Liver (tissue), 9 donors: Measurements from ENCODE around the gene NAT9. TPM values are rescaled to one million over a fixed set of nuclear protein-coding genes. Genes with fewer than 3 reads are reported as not detected.

Experiments
- DNase-seq: peaks from one replicate; pipeline ENCODE4 v3.0.0-alpha.2; 2017; ENCODE audit warnings: low spot score
- H3K27ac ChIP-seq, 2 donors: one replicate each; pipeline ENCODE4 v1.7.0; 2013; ENCODE audit warnings: inconsistent platforms in 2 of 2, low read length in 2 of 2, control low read depth in 1 of 2, low read depth in 1 of 2, mild to moderate bottlenecking in 1 of 2
- H3K27me3 ChIP-seq, 4 donors: one replicate each; pipeline versions ENCODE4 v1.6.1 to v1.7.0; 2013; ENCODE audit warnings: low read length in 3 of 4, inconsistent platforms in 1 of 4, mild to moderate bottlenecking in 1 of 4, moderate library complexity in 1 of 4; ENCODE audit not compliant: control insufficient read depth in 4 of 4, insufficient read depth in 4 of 4
- H3K36me3 ChIP-seq, 4 donors: one replicate each; pipeline versions ENCODE4 v1.6.1 to v1.7.0; 2013; ENCODE audit warnings: low read length in 3 of 4, mild to moderate bottlenecking in 3 of 4, low read depth in 1 of 4, moderate library complexity in 1 of 4; ENCODE audit not compliant: control insufficient read depth in 4 of 4, insufficient read depth in 3 of 4
- H3K4me1 ChIP-seq, 4 donors: one replicate each; pipeline versions ENCODE4 v1.6.1 to v1.7.0; 2013; ENCODE audit warnings: low read length in 3 of 4, mild to moderate bottlenecking in 3 of 4, moderate library complexity in 1 of 4; ENCODE audit not compliant: control insufficient read depth in 4 of 4, insufficient read depth in 4 of 4
- H3K4me3 ChIP-seq, 3 donors: one replicate each; pipeline versions ENCODE4 v1.6.1 to v1.7.0; 2013; ENCODE audit warnings: low read length in 3 of 3, control low read depth in 1 of 3, low read depth in 1 of 3, mild to moderate bottlenecking in 1 of 3
- H3K9ac ChIP-seq, 2 donors: one replicate each; pipeline ENCODE4 v1.7.0; 2013; ENCODE audit warnings: low read length in 2 of 2, mild to moderate bottlenecking in 2 of 2, moderate library complexity in 2 of 2, control low read depth in 1 of 2, low read depth in 1 of 2
- H3K9me3 ChIP-seq, 4 donors: one replicate each; pipeline versions ENCODE4 v1.6.1 to v1.7.0; 2013; ENCODE audit warnings: low read length in 3 of 4; ENCODE audit not compliant: control insufficient read depth in 4 of 4
- ATF3 ChIP-seq: IDR thresholded peaks from 2 replicates; pipeline ENCODE4 v1.6.1; 2016; ENCODE audit warnings: antibody characterized with exemption
- CTCF ChIP-seq: fragments of 150-350 bp; IDR thresholded peaks from 2 replicates; pipeline ENCODE4 v1.5.1; 2017; ENCODE audit warnings: improper control_type of control experiment, low read depth, low read length; ENCODE audit not compliant: missing input control
- EGR1 ChIP-seq, 2 donors: IDR thresholded peaks; 2 replicates each; pipeline ENCODE4 v1.6.1; 2016 to 2018; ENCODE audit warnings: antibody characterized with exemption in 2 of 2, low read depth in 2 of 2
- FOXA1 ChIP-seq: IDR thresholded peaks from 2 replicates; pipeline ENCODE4 v1.6.1; 2016; ENCODE audit warnings: antibody characterized with exemption
- FOXA2 ChIP-seq: IDR thresholded peaks from 2 replicates; pipeline ENCODE4 v1.6.1; 2016; ENCODE audit warnings: antibody characterized with exemption
- GABPA ChIP-seq, 2 donors: IDR thresholded peaks in 1 of 2; conservative IDR thresholded peaks in 1 of 2; 2 replicates each; pipeline ENCODE4 v1.6.1; 2016; ENCODE audit warnings: antibody characterized with exemption in 2 of 2, mild to moderate bottlenecking in 1 of 2, moderate library complexity in 1 of 2
- HNF4A ChIP-seq, 2 donors: conservative IDR thresholded peaks; 2 replicates each; pipeline ENCODE4 v1.6.1; 2016; ENCODE audit warnings: antibody characterized with exemption in 2 of 2, mild to moderate bottlenecking in 2 of 2
- HNF4G ChIP-seq: IDR thresholded peaks from 2 replicates; pipeline ENCODE4 v1.6.1; 2016; ENCODE audit warnings: antibody characterized with exemption
- JUND ChIP-seq, 2 donors: IDR thresholded peaks; 2 replicates each; pipeline ENCODE4 v1.6.1; 2016; ENCODE audit warnings: antibody characterized with exemption in 2 of 2
- MAX ChIP-seq: IDR thresholded peaks from 2 replicates; pipeline ENCODE4 v1.6.1; 2016; ENCODE audit warnings: antibody characterized with exemption
- NR2F2 ChIP-seq: IDR thresholded peaks from 2 replicates; pipeline ENCODE4 v1.6.1; 2016; ENCODE audit warnings: antibody characterized with exemption
- RAD21 ChIP-seq, 2 donors: IDR thresholded peaks; 2 replicates each; pipeline ENCODE4 v1.6.1; 2016; ENCODE audit warnings: antibody characterized with exemption in 2 of 2, mild to moderate bottlenecking in 2 of 2
- RXRA ChIP-seq, 2 donors: IDR thresholded peaks; 2 replicates each; pipeline ENCODE4 v1.6.1; 2017 to 2018; ENCODE audit warnings: antibody characterized with exemption in 2 of 2, mild to moderate bottlenecking in 1 of 2
- SP1 ChIP-seq: IDR thresholded peaks from 2 replicates; pipeline ENCODE4 v1.6.1; 2018; ENCODE audit warnings: antibody characterized with exemption, mild to moderate bottlenecking
- TAF1 ChIP-seq: conservative IDR thresholded peaks from 2 replicates; pipeline ENCODE4 v1.6.1; 2016; ENCODE audit warnings: antibody characterized with exemption, mild to moderate bottlenecking
- WGBS: extraction: QIAGEN DNeasy Blood & Tissue Kit; methylation state at CpG from one replicate; pipeline ENCODE4 v1.1.7; 2013; 5-methylcytosine and 5-hydroxymethylcytosine counted together
- polyA plus RNA-seq, 2 donors: library from polyadenylated mRNA; stranded (reverse) in 1 of 2; unstranded in 1 of 2; fragments of 200-250 nt in 1 of 2; fragments of >200 nt in 1 of 2; fragmentation: Nextera tagmentation in 1 of 2; extraction: Ambion mirVana in 1 of 2; gene quantifications; one replicate each; pipeline versions ENCODE4 v1.2.1 to v1.2.3, GENCODE V29; 2013 to 2015
- total RNA-seq, 2 donors: library from RNA; depleted of rRNA; stranded (reverse); fragments of >200 nt; gene quantifications; one replicate each; pipeline ENCODE4 v1.2.3, GENCODE V29; 2014
- TF ChIP-seq, protein P1 (sequence below): IDR thresholded peaks from 2 replicates; pipeline ENCODE4 v1.6.1; 2016; ENCODE audit warnings: antibody characterized with exemption, mild to moderate bottlenecking
- TF ChIP-seq, protein P2 (sequence below): IDR thresholded peaks from 2 replicates; pipeline ENCODE4 v1.6.1; 2016; ENCODE audit warnings: antibody characterized with exemption
- donor health status: healthy.
- donor health status: healthy.
- donor health status: healthy.
- donor health status: healthy.
- donor health status: healthy.

Gene NAT9
- total and polyA plus RNA-seq, 4 donors: 8.1 to 25.5 (median 17.1) TPM

DNA sequence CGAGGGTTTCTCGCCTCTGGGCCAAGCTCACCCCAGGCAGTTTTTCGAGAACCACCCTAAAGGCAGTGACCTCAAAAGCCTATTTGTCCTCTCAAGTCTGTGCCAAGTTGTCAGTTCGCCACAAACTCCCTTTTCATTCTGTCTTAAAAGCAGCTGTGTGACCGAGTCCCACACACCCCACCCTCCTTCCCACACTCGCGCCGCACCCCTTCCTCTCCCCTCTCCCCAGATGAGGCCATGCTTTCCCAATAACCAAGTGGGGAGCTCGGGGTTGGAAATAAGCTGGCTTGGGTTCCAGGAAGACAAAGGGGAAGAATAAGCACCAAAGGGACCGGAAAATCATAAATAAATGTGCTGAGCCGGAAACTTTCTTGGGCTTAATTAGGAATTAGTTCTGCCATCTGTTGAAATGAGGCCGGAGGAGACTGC, 46.8 kb upstream of the NAT9 start:
- 84% methylated on average over 12 of the region's 12 CpGs for WGBS
- DNase-seq: no peak
- no peak overlapping the region for H3K9ac ChIP-seq
- no peaks in the 10 kb centered on the region for H3K27me3 ChIP-seq
- no peaks in the 10 kb centered on the region for H3K9me3 ChIP-seq
- no peak overlapping the region for H3K27ac ChIP-seq
- H3K4me1 ChIP-seq: no peaks in the 10 kb centered on the region
- TF ChIP-seq CTCF (no peak), ATF3 (no peak), JUND (IDR thresholded peaks at IDR 0.05) (no peak), RXRA (IDR thresholded peaks at IDR 0.05) (no peak), SP1 (no peak), EGR1 (IDR thresholded peaks at IDR 0.05; ENCODE audit: low read depth in 2 of 2) (no peak), HNF4A (conservative IDR thresholded peaks at IDR 0.05) (no peak), TAF1 (no peak), MAX (no peak), FOXA1 (no peak), HNF4G (no peak), RAD21 (IDR thresholded peaks at IDR 0.05) (no peak), NR2F2 (no peak), GABPA (IDR thresholded peaks at IDR 0.05 in 1 of 2, conservative IDR thresholded peaks at IDR 0.05 in 1 of 2) (no peak), FOXA2 (no peak)
- TF ChIP-seq, protein P1, sequence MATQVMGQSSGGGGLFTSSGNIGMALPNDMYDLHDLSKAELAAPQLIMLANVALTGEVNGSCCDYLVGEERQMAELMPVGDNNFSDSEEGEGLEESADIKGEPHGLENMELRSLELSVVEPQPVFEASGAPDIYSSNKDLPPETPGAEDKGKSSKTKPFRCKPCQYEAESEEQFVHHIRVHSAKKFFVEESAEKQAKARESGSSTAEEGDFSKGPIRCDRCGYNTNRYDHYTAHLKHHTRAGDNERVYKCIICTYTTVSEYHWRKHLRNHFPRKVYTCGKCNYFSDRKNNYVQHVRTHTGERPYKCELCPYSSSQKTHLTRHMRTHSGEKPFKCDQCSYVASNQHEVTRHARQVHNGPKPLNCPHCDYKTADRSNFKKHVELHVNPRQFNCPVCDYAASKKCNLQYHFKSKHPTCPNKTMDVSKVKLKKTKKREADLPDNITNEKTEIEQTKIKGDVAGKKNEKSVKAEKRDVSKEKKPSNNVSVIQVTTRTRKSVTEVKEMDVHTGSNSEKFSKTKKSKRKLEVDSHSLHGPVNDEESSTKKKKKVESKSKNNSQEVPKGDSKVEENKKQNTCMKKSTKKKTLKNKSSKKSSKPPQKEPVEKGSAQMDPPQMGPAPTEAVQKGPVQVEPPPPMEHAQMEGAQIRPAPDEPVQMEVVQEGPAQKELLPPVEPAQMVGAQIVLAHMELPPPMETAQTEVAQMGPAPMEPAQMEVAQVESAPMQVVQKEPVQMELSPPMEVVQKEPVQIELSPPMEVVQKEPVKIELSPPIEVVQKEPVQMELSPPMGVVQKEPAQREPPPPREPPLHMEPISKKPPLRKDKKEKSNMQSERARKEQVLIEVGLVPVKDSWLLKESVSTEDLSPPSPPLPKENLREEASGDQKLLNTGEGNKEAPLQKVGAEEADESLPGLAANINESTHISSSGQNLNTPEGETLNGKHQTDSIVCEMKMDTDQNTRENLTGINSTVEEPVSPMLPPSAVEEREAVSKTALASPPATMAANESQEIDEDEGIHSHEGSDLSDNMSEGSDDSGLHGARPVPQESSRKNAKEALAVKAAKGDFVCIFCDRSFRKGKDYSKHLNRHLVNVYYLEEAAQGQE: no peak
- no peak overlapping the region for H3K4me3 ChIP-seq
- peaks cover 0 to 8% (median 2%) of the 10 kb centered on the region in 4 donors for H3K36me3 ChIP-seq

- no peak for TF ChIP-seq JUND (IDR thresholded peaks at IDR 0.05)
- no peak for TF ChIP-seq FOXA2
- no peak for TF ChIP-seq TAF1
- TF ChIP-seq HNF4A (conservative IDR thresholded peaks at IDR 0.05): no peak
- no peak for TF ChIP-seq FOXA1
- TF ChIP-seq, protein P2, sequence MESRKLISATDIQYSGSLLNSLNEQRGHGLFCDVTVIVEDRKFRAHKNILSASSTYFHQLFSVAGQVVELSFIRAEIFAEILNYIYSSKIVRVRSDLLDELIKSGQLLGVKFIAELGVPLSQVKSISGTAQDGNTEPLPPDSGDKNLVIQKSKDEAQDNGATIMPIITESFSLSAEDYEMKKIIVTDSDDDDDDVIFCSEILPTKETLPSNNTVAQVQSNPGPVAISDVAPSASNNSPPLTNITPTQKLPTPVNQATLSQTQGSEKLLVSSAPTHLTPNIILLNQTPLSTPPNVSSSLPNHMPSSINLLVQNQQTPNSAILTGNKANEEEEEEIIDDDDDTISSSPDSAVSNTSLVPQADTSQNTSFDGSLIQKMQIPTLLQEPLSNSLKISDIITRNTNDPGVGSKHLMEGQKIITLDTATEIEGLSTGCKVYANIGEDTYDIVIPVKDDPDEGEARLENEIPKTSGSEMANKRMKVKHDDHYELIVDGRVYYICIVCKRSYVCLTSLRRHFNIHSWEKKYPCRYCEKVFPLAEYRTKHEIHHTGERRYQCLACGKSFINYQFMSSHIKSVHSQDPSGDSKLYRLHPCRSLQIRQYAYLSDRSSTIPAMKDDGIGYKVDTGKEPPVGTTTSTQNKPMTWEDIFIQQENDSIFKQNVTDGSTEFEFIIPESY: no peak
- no peak for TF ChIP-seq NR2F2
- no peak for TF ChIP-seq RXRA (IDR thresholded peaks at IDR 0.05)
- no peak for TF ChIP-seq SP1
- TF ChIP-seq MAX: no peak
- no peak for TF ChIP-seq EGR1 (IDR thresholded peaks at IDR 0.05; ENCODE audit: low read depth in 2 of 2)
- TF ChIP-seq HNF4G: no peak
- TF ChIP-seq GABPA (IDR thresholded peaks at IDR 0.05 in 1 of 2, conservative IDR thresholded peaks at IDR 0.05 in 1 of 2): no peak
- Histone ChIP-seq H3K9me3 (no peaks in the 10 kb centered on the region), H3K36me3 (peaks cover 0 to 8% (median 3%) of the 10 kb centered on the region in 4 donors), H3K4me1 (no peaks in the 10 kb centered on the region), H3K4me3 (no peak overlapping the region), H3K27ac (no peak overlapping the region), H3K27me3 (no peaks in the 10 kb centered on the region), H3K9ac (no peak overlapping the region)
- WGBS: 88% methylated on average over 15 of the region's 15 CpGs
- no peak for DNase-seq
Observed at GRCh38 chr17:74822335-74822938, 46.3 kb upstream of the NAT9 start.
